Activated CD8-positive, alpha-beta memory T cell treated with anti-CD3 and anti-CD28 coated beads, Interleukin-2, amount 50 U/mL, for 24 hours (primary cell): ENCODE measurements around the gene DIPK1C.

Experiments used
- DNase-seq: peaks from one replicate; pipeline ENCODE4 v3.0.0-alpha.2; 2020; ENCODE audit errors: extremely low read depth

Gene DIPK1C

GRCh38 chr18:74451148-74451547 is 6.0 kb downstream of the DIPK1C start:
- DNase-seq: no peak

- no peak for DNase-seq
Observed at GRCh38 chr18:74450626-74451025, 6.5 kb downstream of the DIPK1C start.

GRCh38 chr18:74447404-74448152 is 9.5 kb downstream of the DIPK1C start:
- DNase-seq: no peak

- no peak for DNase-seq
Observed at GRCh38 chr18:74446631-74447403, 10.3 kb downstream of the DIPK1C start.

GRCh38 chr18:74446178-74446577 is 10.9 kb downstream of the DIPK1C start:
- DNase-seq: no peak

- DNase-seq: no peak
Observed at GRCh38 chr18:74445585-74445984, 11.5 kb downstream of the DIPK1C start.

GRCh38 chr18:74444104-74444503 is 13.0 kb downstream of the DIPK1C start:
- no peak for DNase-seq

GRCh38 chr18:74440808-74441427 is 16.2 kb downstream of the DIPK1C start:
- DNase-seq: no peak

GRCh38 chr18:74438091-74438490 is 19.0 kb downstream of the DIPK1C start:
- DNase-seq: no peak

- no peak for DNase-seq
Observed at GRCh38 chr18:74436158-74436769, 20.8 kb downstream of the DIPK1C start.

GRCh38 chr18:74435740-74436139 is 21.4 kb downstream of the DIPK1C start:
- no peak for DNase-seq

GRCh38 chr18:74434466-74434865 is 22.6 kb downstream of the DIPK1C start:
- no peak for DNase-seq

GRCh38 chr18:74430806-74431571 is 26.1 kb downstream of the DIPK1C start:
- no peak for DNase-seq

GRCh38 chr18:74430231-74430630 is 26.9 kb downstream of the DIPK1C start:
- no peak for DNase-seq

GRCh38 chr18:74429096-74429495 is 28.0 kb downstream of the DIPK1C start:
- DNase-seq: no peak

- DNase-seq: no peak
Observed at GRCh38 chr18:74427442-74428112, 29.5 kb downstream of the DIPK1C start.

- no peak for DNase-seq
Observed at GRCh38 chr18:74425876-74426275, 31.2 kb downstream of the DIPK1C start.

GRCh38 chr18:74425161-74425560 is 31.9 kb downstream of the DIPK1C start:
- no peak for DNase-seq

- DNase-seq: no peak
Observed at GRCh38 chr18:74422541-74422940, 34.6 kb downstream of the DIPK1C start.

- no peak for DNase-seq
Observed at GRCh38 chr18:74420926-74421325, 36.2 kb downstream of the DIPK1C start.

GRCh38 chr18:74420481-74420880 is 36.6 kb downstream of the DIPK1C start:
- DNase-seq: no peak
